ENCODE data around the gene ESX1.

DNA sequence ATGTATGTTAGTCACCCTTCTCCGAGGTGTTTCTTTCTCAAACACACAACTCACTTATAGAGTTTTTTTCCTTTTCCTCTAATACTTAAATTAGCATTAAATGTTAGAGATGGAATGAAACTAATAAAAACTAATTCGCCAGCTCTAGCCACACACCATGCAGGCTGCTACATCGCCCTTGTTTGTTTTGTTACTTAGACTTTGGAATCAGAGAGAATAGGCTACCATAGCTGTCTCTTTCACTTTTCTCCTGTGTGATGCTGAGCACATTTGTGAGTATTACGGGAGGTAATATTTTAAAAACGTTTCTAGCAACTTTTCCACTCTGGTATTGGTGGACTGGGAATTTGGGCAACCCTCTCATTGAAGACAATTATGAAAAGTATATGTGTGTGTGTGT is 43.5 kb downstream of the ESX1 start:
- TF ChIP-seq POLR2AphosphoS5 (IDR thresholded peaks at IDR 0.05; ENCODE audit: insufficient read depth, low read depth, low read length): no peak
- TF ChIP-seq CTCF (IDR thresholded peaks at IDR 0.05; ENCODE audit: extremely low read depth in 1 of 2, insufficient read depth in 1 of 2, low read depth in 1 of 2, low read length in 2 of 2): no peak
- TF ChIP-seq EZH2 (IDR thresholded peaks at IDR 0.05; ENCODE audit: borderline replicate concordance, low read depth, low read length, severe bottlenecking): no peak
- no peak for TF ChIP-seq MYC (IDR thresholded peaks at IDR 0.05; ENCODE audit: low read depth, low read length)

Measured in endothelial cell of umbilical vein (primary cell).